Activated T-helper 1 cell treated with Interleukin-2 at 50 U/mL for 16 hours (primary cell): Measurements from ENCODE around the gene INPP5F.
"Not testable (repeated sequence)": the region's sequence is repeated elsewhere in the genome, so short reads cannot be mapped to it uniquely, and the experiment has no call there.

ENCODE experiments used
- DNase-seq: peaks from one replicate; pipeline ENCODE4 v3.0.0-alpha.2; 2020; ENCODE audit warnings: low read depth

The INPP5F gene

GRCh38 chr10:119742947-119743648 lies 17.2 kb downstream of the INPP5F start:
- DNase-seq, result no peak

- no peak for DNase-seq
These were observed 22.1 kb downstream of the INPP5F start for GRCh38 chr10:119747940-119748339.

GRCh38 chr10:119748871-119749270 lies 23.0 kb downstream of the INPP5F start:
- no peak for DNase-seq

- DNase-seq, result no peak
These were observed 23.6 kb downstream of the INPP5F start for GRCh38 chr10:119749455-119749854.

- no peak for DNase-seq
These were observed 24.8 kb downstream of the INPP5F start for GRCh38 chr10:119750391-119751230.

GRCh38 chr10:119753309-119753708 lies 27.5 kb downstream of the INPP5F start:
- DNase-seq, result no peak

GRCh38 chr10:119754085-119754484 lies 28.2 kb downstream of the INPP5F start:
- DNase-seq, result no peak

- no peak for DNase-seq
These were observed 29.1 kb downstream of the INPP5F start for GRCh38 chr10:119754936-119755335.

- DNase-seq, result no peak
These were observed 29.6 kb downstream of the INPP5F start for GRCh38 chr10:119755446-119755845.

GRCh38 chr10:119758448-119759195 lies 32.8 kb downstream of the INPP5F start:
- no peak for DNase-seq

GRCh38 chr10:119759832-119760231 lies 34.0 kb downstream of the INPP5F start:
- DNase-seq, result no peak

GRCh38 chr10:119761106-119761505 lies 35.3 kb downstream of the INPP5F start:
- DNase-seq, result no peak

- no peak for DNase-seq
These were observed 36.2 kb downstream of the INPP5F start for GRCh38 chr10:119762035-119762434.

- no peak for DNase-seq
These were observed 37.3 kb downstream of the INPP5F start for GRCh38 chr10:119762805-119763798.

GRCh38 chr10:119768455-119769094 lies 42.7 kb downstream of the INPP5F start:
- DNase-seq, result no peak

GRCh38 chr10:119769886-119770285 lies 44.0 kb downstream of the INPP5F start:
- DNase-seq, result no peak

- DNase-seq, result no peak
These were observed 45.1 kb downstream of the INPP5F start for GRCh38 chr10:119770928-119771327.

- no peak for DNase-seq
These were observed 46.5 kb downstream of the INPP5F start for GRCh38 chr10:119772334-119772733.

GRCh38 chr10:119773041-119773440 lies 47.2 kb downstream of the INPP5F start:
- DNase-seq, result not testable (repeated sequence)

- DNase-seq, result no peak
These were observed 49.7 kb downstream of the INPP5F start for GRCh38 chr10:119775529-119775928.

- DNase-seq, result no peak
These were observed 50.7 kb downstream of the INPP5F start for GRCh38 chr10:119776536-119776935.
